GM12892 (cell line): ENCODE data around the gene CYTH2.
A peak's percentile ranks its signal among the peaks of the same experiment; 100 is the strongest.
"Not testable (repeated sequence)": the region's sequence is repeated elsewhere in the genome, so short reads cannot be mapped to it uniquely, and the experiment has no call there.

Source experiments
- DNase-seq: peaks from one replicate; pipeline ENCODE4 v3.0.0; 2011; ENCODE audit not compliant: insufficient read length
- FAIRE-seq: peaks from 2 replicates; lab custom pipeline; 2011; peaks lifted over from hg19 to GRCh38; lab: Jason Lieb, UNC
- POLR2A ChIP-seq: IDR thresholded peaks from 2 replicates; pipeline ENCODE4 v1.6.1; 2011; ENCODE audit warnings: low read depth, low read length, control low read depth
- POLR2AphosphoS5 ChIP-seq: IDR thresholded peaks from 2 replicates; pipeline ENCODE4 v1.6.1; 2011; ENCODE audit warnings: low read depth, low read length, control low read depth
- TAF1 ChIP-seq: IDR thresholded peaks from 2 replicates; pipeline ENCODE4 v1.6.1; 2011; ENCODE audit warnings: low read depth, mild to moderate bottlenecking, control low read depth, low read length, borderline replicate concordance

CYTH2 gene

GRCh38 chr19:48481846-48482639, 12.9 kb downstream of the CYTH2 start:
- no peak for TF ChIP-seq POLR2A
- TF ChIP-seq POLR2AphosphoS5, result no peak
- no peak for TF ChIP-seq TAF1
- FAIRE-seq (peak; percentile 21), DNase-seq (no peak)

GRCh38 chr19:48483301-48483700, 14.1 kb downstream of the CYTH2 start:
- no peak for TF ChIP-seq POLR2A
- no peak for TF ChIP-seq POLR2AphosphoS5
- no peak for TF ChIP-seq TAF1
- no peak for DNase-seq
- FAIRE-seq, result no peak

GRCh38 chr19:48484247-48484893, 15.2 kb downstream of the CYTH2 start:
- DNase-seq, result no peak
- TF ChIP-seq POLR2AphosphoS5 (no peak), POLR2A (no peak), TAF1 (no peak)
- no peak for FAIRE-seq

- TF ChIP-seq TAF1, result no peak
- TF ChIP-seq POLR2AphosphoS5, result no peak
- no peak for TF ChIP-seq POLR2A
- DNase-seq (no peak), FAIRE-seq (no peak)
Measured at GRCh38 chr19:48484931-48485612, 15.9 kb downstream of the CYTH2 start.

- not testable (repeated sequence) for DNase-seq, FAIRE-seq
Measured at GRCh38 chr19:48486706-48487105, 17.5 kb downstream of the CYTH2 start.

GRCh38 chr19:48487544-48487943, 18.4 kb downstream of the CYTH2 start:
- FAIRE-seq, result no peak
- DNase-seq, result no peak
- TF ChIP-seq POLR2AphosphoS5, result no peak
- TF ChIP-seq TAF1, result no peak
- TF ChIP-seq POLR2A, result no peak

GRCh38 chr19:48487948-48488347, 18.8 kb downstream of the CYTH2 start:
- no peak for TF ChIP-seq POLR2AphosphoS5
- no peak for TF ChIP-seq TAF1
- TF ChIP-seq POLR2A, result no peak
- no peak for FAIRE-seq
- DNase-seq, result no peak

- FAIRE-seq, DNase-seq: not testable (repeated sequence)
Measured at GRCh38 chr19:48488478-48488877, 19.3 kb downstream of the CYTH2 start.

- TF ChIP-seq POLR2A (no peak), POLR2AphosphoS5 (no peak), TAF1 (no peak)
- DNase-seq (peak; percentile 91), FAIRE-seq (peak; percentile 80)
Measured at GRCh38 chr19:48489608-48490216, 20.5 kb downstream of the CYTH2 start.

GRCh38 chr19:48490981-48491792, 22.0 kb downstream of the CYTH2 start:
- DNase-seq (peak; percentile 91), FAIRE-seq (peak; percentile 83)
- TF ChIP-seq POLR2A (no peak), TAF1 (no peak), POLR2AphosphoS5 (no peak)

- DNase-seq (no peak), FAIRE-seq (no peak)
- TF ChIP-seq POLR2A, result no peak
- TF ChIP-seq POLR2AphosphoS5, result no peak
- no peak for TF ChIP-seq TAF1
Measured at GRCh38 chr19:48491793-48492123, 22.6 kb downstream of the CYTH2 start.
